IMR-90 (cell line): ENCODE measurements around the gene SRGN. TPM values are rescaled to one million over a fixed set of nuclear protein-coding genes. Genes with fewer than 3 reads are reported as not detected.

ENCODE experiments used
- ATAC-seq: fragments of 200-7000 bp; cut with Tn5 transposase; 2 replicates; pipeline ENCODE4 v1.9.1; 2020; ENCODE audit warnings: low read depth, mild to moderate bottlenecking, moderate library complexity
- BruUV-seq: library from RNA; stranded (reverse); fragments of 400-500 nt; replicated peaks from 2 replicates; lab custom pipeline; 2021; lab: Mats Ljungman, UMichigan
- CTCF ChIA-PET: fragments of 300-600 bp; formaldehyde crosslinking; extraction: SDS; loops from one replicate; lab custom pipeline; 2021; ENCODE audit warnings: antibody characterized with exemption; lab: Yijun Ruan, JAX
- POLR2A ChIA-PET: fragments of 300-600 bp; sonication (Branson Sonifier 250); formaldehyde crosslinking; loops from one replicate; lab custom pipeline; 2022; ENCODE audit warnings: antibody characterized with exemption; ENCODE audit not compliant: unreplicated experiment; lab: Charles Lee
- DNase-seq: peaks from one replicate; pipeline ENCODE4 v3.0.0; 2013
- H2AFZ ChIP-seq: replicated peaks from 2 replicates; pipeline ENCODE3; 2013; ENCODE audit warnings: low read length, mild to moderate bottlenecking; ENCODE audit not compliant: poor library complexity
- H2AK5ac ChIP-seq: 2 replicates; pipeline ENCODE4 v1.6.1; 2013; ENCODE audit warnings: low read depth, low read length, inconsistent platforms
- H2AK9ac ChIP-seq: replicated peaks from 2 replicates; pipeline ENCODE3; 2013; ENCODE audit warnings: mild to moderate bottlenecking, low read depth, low read length, moderate library complexity; ENCODE audit not compliant: poor library complexity
- H2BK120ac ChIP-seq: 2 replicates; pipeline ENCODE4 v1.6.1; 2013; ENCODE audit warnings: low read depth, low read length, inconsistent platforms
- H2BK15ac ChIP-seq: 3 replicates; pipeline ENCODE4 v1.6.1; 2013; ENCODE audit warnings: low read depth, low read length, inconsistent platforms
- H2BK20ac ChIP-seq: 2 replicates; pipeline ENCODE4 v1.6.1; 2013; ENCODE audit warnings: low read depth, mild to moderate bottlenecking, inconsistent platforms, low read length, moderate library complexity
- H2BK5ac ChIP-seq: 2 replicates; pipeline ENCODE4 v1.6.1; 2013; ENCODE audit warnings: mild to moderate bottlenecking, low read depth, low read length, inconsistent platforms; ENCODE audit not compliant: poor library complexity, severe bottlenecking
- H3K14ac ChIP-seq: replicated peaks from 2 replicates; pipeline ENCODE4 v1.6.1; 2013; ENCODE audit warnings: low read depth, low read length, inconsistent platforms
- H3K18ac ChIP-seq: 2 replicates; pipeline ENCODE4 v1.6.1; 2013; ENCODE audit warnings: low read depth, low read length, control low read depth
- H3K23ac ChIP-seq: 2 replicates; pipeline ENCODE4 v1.6.1; 2013; ENCODE audit warnings: low read depth, low read length, inconsistent platforms
- H3K27ac ChIP-seq: 2 replicates; pipeline ENCODE4 v1.5.1; 2013; ENCODE audit warnings: mild to moderate bottlenecking, control low read depth, low read length; ENCODE audit not compliant: insufficient read depth
- H3K27me3 ChIP-seq: 2 replicates; pipeline ENCODE4 v1.6.1; 2013; ENCODE audit warnings: low read length; ENCODE audit not compliant: control insufficient read depth, insufficient read depth
- H3K36me3 ChIP-seq: 2 replicates; pipeline ENCODE4 v1.6.1; 2013; ENCODE audit warnings: low read length, mixed read lengths; ENCODE audit not compliant: control insufficient read depth, insufficient read depth
- H3K4ac ChIP-seq: 2 replicates; pipeline ENCODE4 v1.6.1; 2013; ENCODE audit warnings: low read depth, low read length, inconsistent platforms
- H3K4me1 ChIP-seq: 2 replicates; pipeline ENCODE4 v1.6.1; 2013; ENCODE audit warnings: low read length, mixed read lengths; ENCODE audit not compliant: control insufficient read depth, insufficient read depth
- H3K4me2 ChIP-seq: 2 replicates; pipeline ENCODE4 v1.6.1; 2013; ENCODE audit warnings: low read depth, mild to moderate bottlenecking, control low read depth, low read length, moderate library complexity
- H3K4me3 ChIP-seq: 2 replicates; pipeline ENCODE4 v1.5.1; 2013; ENCODE audit warnings: low read depth, mild to moderate bottlenecking, control low read depth, low read length, moderate library complexity; ENCODE audit not compliant: insufficient read depth
- H3K56ac ChIP-seq: 2 replicates; pipeline ENCODE4 v1.6.1; 2013; ENCODE audit warnings: low read length, inconsistent platforms; ENCODE audit not compliant: insufficient read depth; ENCODE audit errors: extremely low read depth
- H3K79me1 ChIP-seq, 2 experiments: 2 replicates each; pipeline ENCODE4 v1.6.1; 2013; ENCODE audit warnings: low read length in 2 of 2, inconsistent platforms in 1 of 2, low read depth in 1 of 2
- H3K9ac ChIP-seq: 2 replicates; pipeline ENCODE4 v1.6.1; 2013; ENCODE audit warnings: low read depth, low read length, control low read depth
- H3K9me1 ChIP-seq: 2 replicates; pipeline ENCODE4 v1.6.1; 2013; ENCODE audit warnings: low read length, inconsistent platforms; ENCODE audit not compliant: insufficient read depth
- H3K9me3 ChIP-seq: 2 replicates; pipeline ENCODE4 v1.6.1; 2013; ENCODE audit warnings: low read length; ENCODE audit not compliant: control insufficient read depth, insufficient read depth
- H4K20me1 ChIP-seq: 2 replicates; pipeline ENCODE4 v1.6.1; 2013; ENCODE audit warnings: low read length, inconsistent platforms; ENCODE audit not compliant: insufficient read depth
- H4K5ac ChIP-seq: 2 replicates; pipeline ENCODE4 v1.6.1; 2013; ENCODE audit warnings: mild to moderate bottlenecking, low read depth, low read length, control low read depth
- H4K8ac ChIP-seq, 2 experiments: 2 replicates each; pipeline ENCODE4 v1.6.1; 2013; ENCODE audit warnings: low read depth in 2 of 2, low read length in 2 of 2, control low read depth in 1 of 2, inconsistent platforms in 1 of 2
- H4K91ac ChIP-seq: 2 replicates; pipeline ENCODE4 v1.6.1; 2013; ENCODE audit warnings: low read depth, low read length, inconsistent platforms; ENCODE audit not compliant: insufficient read depth
- FOS ChIP-seq: fragments of 150-350 bp; IDR thresholded peaks from 2 replicates; pipeline ENCODE4 v1.6.1; 2016; ENCODE audit warnings: low read depth, low read length
- MAFK ChIP-seq: IDR thresholded peaks from 2 replicates; pipeline ENCODE4 v1.6.1; 2012; ENCODE audit warnings: low read depth, low read length, improper control_type of control experiment
- POLR2A ChIP-seq: IDR thresholded peaks from 2 replicates; pipeline ENCODE4 v1.6.1; 2012; ENCODE audit warnings: mild to moderate bottlenecking, low read depth, low read length
- RAD21 ChIP-seq: IDR thresholded peaks from 2 replicates; pipeline ENCODE4 v1.6.1; 2012; ENCODE audit warnings: low read length, improper control_type of control experiment
- WGBS, 2 experiments: methylation state at CpG; one replicate each; pipeline versions ENCODE4 v1.1.5 to v1.1.7; 2013; ENCODE audit warnings: missing lambda C conversion rate in 2 of 2; ENCODE audit not compliant: insufficient read length in 1 of 2; ENCODE audit errors: extremely low coverage in 2 of 2; 5-methylcytosine and 5-hydroxymethylcytosine counted together
- dilution Hi-C: fragments of 300-500 bp; cut with HindIII; formaldehyde crosslinking; loops from one replicate; pipeline ENCODE4 v1.14.3; 2018; ENCODE audit warnings: low sequenced_read_pairs; ENCODE audit not compliant: unreplicated experiment
- in situ Hi-C: fragments of 300-500 bp; cut with MboI; formaldehyde crosslinking; loops from 3 replicates; pipeline ENCODE4 v1.14.3; 2019; ENCODE audit warnings: low sequenced_read_pairs, inconsistent platforms, mixed read lengths
- intact Hi-C: fragments of 100-400 bp; cut with micrococcal nuclease; formaldehyde crosslinking; loops from 2 replicates; pipeline ENCODE4 v1.10.0; 2022
- polyA plus RNA-seq, 3 experiments: library from polyadenylated mRNA; depleted of rRNA; stranded (reverse); fragments of >200 nt; gene quantifications; 2 replicates each; pipeline ENCODE4 v1.2.3, GENCODE V29; 2012; ENCODE audit warnings: low replicate concordance in 1 of 3
- total RNA-seq: library from RNA; depleted of rRNA; stranded (reverse); fragments of >200 nt; gene quantifications from 2 replicates; pipeline ENCODE4 v1.2.3, GENCODE V29; 2012
- TF ChIP-seq, protein P1 (sequence below): conservative IDR thresholded peaks from 2 replicates; pipeline ENCODE4 v1.5.1; 2012; ENCODE audit warnings: mild to moderate bottlenecking, low read depth, low read length, improper control_type of control experiment
- TF ChIP-seq, protein P2 (sequence below): fragments of 150-350 bp; IDR thresholded peaks from 2 replicates; pipeline ENCODE4 v1.6.1; 2016; ENCODE audit warnings: low read depth, mild to moderate bottlenecking, low read length, moderate library complexity, borderline replicate concordance

Gene SRGN
- total and polyA plus RNA-seq, 2 of the 4 experiments (the other 2 are of a cell fraction): 33.3 to 41.4 TPM

DNA sequence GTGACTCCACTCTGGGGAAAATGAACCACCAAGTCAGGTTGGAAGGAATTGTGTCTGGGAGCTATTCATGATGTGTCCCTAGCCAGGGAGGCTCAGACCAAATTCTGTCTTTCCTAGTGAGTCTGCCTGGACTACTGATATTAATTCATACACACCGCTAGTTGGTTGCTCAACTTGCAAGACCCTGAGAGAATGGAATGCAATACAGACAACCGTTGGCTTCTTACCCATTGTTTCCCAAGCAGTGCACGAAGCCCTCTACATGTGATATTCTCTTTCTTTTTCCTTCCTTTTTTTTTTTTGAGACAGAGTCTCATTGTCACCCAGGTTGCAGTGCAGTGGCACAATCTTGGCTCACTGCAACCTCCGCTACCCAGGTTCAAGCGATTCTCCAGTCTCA is 19.4 kb upstream of the SRGN start:
- DNase-seq (no peak), ATAC-seq (no peak)
- Histone ChIP-seq H2AK5ac (peak overlapping the region; percentile 27; the same call in 1 of the 2 replicates), H4K91ac (no peak overlapping the region), H3K23ac (no peak overlapping the region), H3K18ac (no peak overlapping the region), H3K9ac (no peak overlapping the region), H3K14ac (no peak overlapping the region), H3K56ac (no peak overlapping the region), H4K20me1 (no peaks in the 10 kb centered on the region), H3K27ac (no peak overlapping the region), H3K27me3 (no peaks in the 10 kb centered on the region), H4K5ac (no peak overlapping the region), H4K8ac (no peak overlapping the region), H2AK9ac (no peak overlapping the region), H3K4me3 (no peak overlapping the region), H2BK20ac (no peak overlapping the region), H2BK15ac (no peak overlapping the region), H3K4me1 (peaks cover 12% of the 10 kb centered on the region), H2BK5ac (no peak overlapping the region), H3K36me3 (no peaks in the 10 kb centered on the region), H2AFZ (no peak overlapping the region), H3K4me2 (no peak overlapping the region), H3K4ac (no peak overlapping the region), H3K9me3 (no peaks in the 10 kb centered on the region), H3K79me1 (peaks cover 0 to 5% of the 10 kb centered on the region in 2 experiments; a peak in 1 of 4 replicates), H3K9me1 (peaks cover 15% of the 10 kb centered on the region), H2BK120ac (no peak overlapping the region)
- POLR2A ChIA-PET: no interaction called here
- intact Hi-C loops: no loop called here
- in situ Hi-C loops: no loop called here
- dilution Hi-C loops: no loop called here
- 100% methylated on average over 2 of the region's 5 CpGs; no CpG with 5 or more reads in 1 of the 2 experiments for WGBS, 2 experiments
- CTCF ChIA-PET: no interaction called here
- BruUV-seq: no TSS peak
- TF ChIP-seq POLR2A (no peak), FOS (no peak), RAD21 (no peak), MAFK (no peak)
- TF ChIP-seq, protein P1, sequence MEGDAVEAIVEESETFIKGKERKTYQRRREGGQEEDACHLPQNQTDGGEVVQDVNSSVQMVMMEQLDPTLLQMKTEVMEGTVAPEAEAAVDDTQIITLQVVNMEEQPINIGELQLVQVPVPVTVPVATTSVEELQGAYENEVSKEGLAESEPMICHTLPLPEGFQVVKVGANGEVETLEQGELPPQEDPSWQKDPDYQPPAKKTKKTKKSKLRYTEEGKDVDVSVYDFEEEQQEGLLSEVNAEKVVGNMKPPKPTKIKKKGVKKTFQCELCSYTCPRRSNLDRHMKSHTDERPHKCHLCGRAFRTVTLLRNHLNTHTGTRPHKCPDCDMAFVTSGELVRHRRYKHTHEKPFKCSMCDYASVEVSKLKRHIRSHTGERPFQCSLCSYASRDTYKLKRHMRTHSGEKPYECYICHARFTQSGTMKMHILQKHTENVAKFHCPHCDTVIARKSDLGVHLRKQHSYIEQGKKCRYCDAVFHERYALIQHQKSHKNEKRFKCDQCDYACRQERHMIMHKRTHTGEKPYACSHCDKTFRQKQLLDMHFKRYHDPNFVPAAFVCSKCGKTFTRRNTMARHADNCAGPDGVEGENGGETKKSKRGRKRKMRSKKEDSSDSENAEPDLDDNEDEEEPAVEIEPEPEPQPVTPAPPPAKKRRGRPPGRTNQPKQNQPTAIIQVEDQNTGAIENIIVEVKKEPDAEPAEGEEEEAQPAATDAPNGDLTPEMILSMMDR: no peak
- TF ChIP-seq, protein P2, sequence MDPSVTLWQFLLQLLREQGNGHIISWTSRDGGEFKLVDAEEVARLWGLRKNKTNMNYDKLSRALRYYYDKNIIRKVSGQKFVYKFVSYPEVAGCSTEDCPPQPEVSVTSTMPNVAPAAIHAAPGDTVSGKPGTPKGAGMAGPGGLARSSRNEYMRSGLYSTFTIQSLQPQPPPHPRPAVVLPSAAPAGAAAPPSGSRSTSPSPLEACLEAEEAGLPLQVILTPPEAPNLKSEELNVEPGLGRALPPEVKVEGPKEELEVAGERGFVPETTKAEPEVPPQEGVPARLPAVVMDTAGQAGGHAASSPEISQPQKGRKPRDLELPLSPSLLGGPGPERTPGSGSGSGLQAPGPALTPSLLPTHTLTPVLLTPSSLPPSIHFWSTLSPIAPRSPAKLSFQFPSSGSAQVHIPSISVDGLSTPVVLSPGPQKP: no peak
